OCI-LY7 (cell line): ENCODE data around the gene SIK2. TPM values are rescaled to one million over a fixed set of nuclear protein-coding genes. Genes with fewer than 3 reads are reported as not detected.

Experiments used
- BruUV-seq: library from RNA; stranded (reverse); fragments of 400-500 nt; replicated peaks from 2 replicates; lab custom pipeline; 2021; lab: Mats Ljungman, UMichigan
- CTCF ChIA-PET: fragments of 300-600 bp; sonication (Branson Sonifier 250); formaldehyde crosslinking; loops from one replicate; lab custom pipeline; 2022; ENCODE audit warnings: antibody characterized with exemption; ENCODE audit not compliant: unreplicated experiment; lab: Charles Lee
- POLR2A ChIA-PET: fragments of 300-600 bp; sonication (Branson Sonifier 250); formaldehyde crosslinking; loops from one replicate; lab custom pipeline; 2022; ENCODE audit warnings: antibody characterized with exemption; lab: Charles Lee
- DNase-seq: peaks from one replicate; pipeline ENCODE4 v3.0.0-alpha.2; 2015; ENCODE audit warnings: low spot score
- H2AFZ ChIP-seq: fragments of 200-600 bp; sonication (generic), shearing (Covaris generic); 2 replicates; pipeline ENCODE4 v1.6.1; 2014; ENCODE audit warnings: mild to moderate bottlenecking, antibody characterized with exemption, low read length, moderate library complexity
- H3K27ac ChIP-seq: fragments of 200-600 bp; sonication (generic); 2 replicates; pipeline ENCODE4 v1.5.1; 2014; ENCODE audit warnings: mixed run types, low read depth, mild to moderate bottlenecking, moderate library complexity, low read length, inconsistent platforms; ENCODE audit not compliant: poor library complexity, severe bottlenecking
- H3K36me3 ChIP-seq: fragments of 200-600 bp; sonication (generic); 2 replicates; pipeline ENCODE4 v1.6.1; 2014; ENCODE audit warnings: mild to moderate bottlenecking, antibody characterized with exemption, low read length, moderate library complexity, mixed read lengths; ENCODE audit not compliant: insufficient read depth
- H3K4me1 ChIP-seq: fragments of 200-600 bp; sonication (generic); 2 replicates; pipeline ENCODE4 v1.5.1; 2014; ENCODE audit warnings: mild to moderate bottlenecking, low read length; ENCODE audit not compliant: insufficient read depth, poor library complexity, severe bottlenecking
- H3K4me2 ChIP-seq: fragments of 200-600 bp; sonication (generic); 2 replicates; pipeline ENCODE4 v1.6.1; 2014; ENCODE audit warnings: mild to moderate bottlenecking, low read length
- H3K4me3 ChIP-seq: fragments of 200-600 bp; sonication (generic); 2 replicates; pipeline ENCODE4 v1.5.1; 2014; ENCODE audit warnings: mild to moderate bottlenecking, low read depth, low read length; ENCODE audit not compliant: poor library complexity, severe bottlenecking
- H3K79me2 ChIP-seq: fragments of 200-600 bp; sonication (generic); 2 replicates; pipeline ENCODE4 v1.6.1; 2016; ENCODE audit warnings: low read depth, mild to moderate bottlenecking, low read length, moderate library complexity, mixed read lengths; ENCODE audit not compliant: insufficient read depth
- H3K9me2 ChIP-seq: fragments of 200-600 bp; sonication (generic); 2 replicates; pipeline ENCODE4 v1.6.1; 2016; ENCODE audit warnings: mild to moderate bottlenecking, low read length, mixed read lengths; ENCODE audit not compliant: insufficient read depth
- H3K9me3 ChIP-seq: fragments of 200-600 bp; sonication (generic); 2 replicates; pipeline ENCODE4 v1.6.1; 2014; ENCODE audit warnings: mild to moderate bottlenecking, mixed run types, low read length, mixed read lengths
- H4K20me1 ChIP-seq: fragments of 200-600 bp; sonication (generic); 2 replicates; pipeline ENCODE4 v1.6.1; 2014; ENCODE audit warnings: mild to moderate bottlenecking, antibody characterized with exemption, low read length, moderate library complexity, mixed read lengths; ENCODE audit not compliant: insufficient read depth
- EZH2phosphoT487 ChIP-seq: fragments of 200-600 bp; sonication (generic); IDR thresholded peaks from 2 replicates; pipeline ENCODE4 v1.6.1; 2018; ENCODE audit warnings: low read depth, borderline replicate concordance, mild to moderate bottlenecking, mixed run types, antibody characterized with exemption, low read length, moderate library complexity, mixed read lengths
- intact Hi-C: fragments of 100-400 bp; cut with micrococcal nuclease; formaldehyde crosslinking; loops from one replicate; pipeline ENCODE4 v1.10.0; 2022; ENCODE audit not compliant: unreplicated experiment
- total RNA-seq, 2 experiments: library from RNA; depleted of rRNA in 1 of 2; stranded (reverse); fragments of >200 nt in 1 of 2; shearing (Covaris generic) in 1 of 2; gene quantifications; 2 replicates each; pipeline ENCODE4 v1.2.3, GENCODE V29; 2014 to 2022
- TF ChIP-seq, protein P1 (sequence below): fragments of 200-600 bp; sonication (generic); conservative IDR thresholded peaks from 2 replicates; pipeline ENCODE4 v1.5.1; 2014; ENCODE audit warnings: mild to moderate bottlenecking, antibody characterized with exemption, low read length, moderate library complexity, mixed read lengths

The SIK2 gene
- total RNA-seq, 2 experiments from 2014 or later = 9.8 to 16.9 TPM

DNA sequence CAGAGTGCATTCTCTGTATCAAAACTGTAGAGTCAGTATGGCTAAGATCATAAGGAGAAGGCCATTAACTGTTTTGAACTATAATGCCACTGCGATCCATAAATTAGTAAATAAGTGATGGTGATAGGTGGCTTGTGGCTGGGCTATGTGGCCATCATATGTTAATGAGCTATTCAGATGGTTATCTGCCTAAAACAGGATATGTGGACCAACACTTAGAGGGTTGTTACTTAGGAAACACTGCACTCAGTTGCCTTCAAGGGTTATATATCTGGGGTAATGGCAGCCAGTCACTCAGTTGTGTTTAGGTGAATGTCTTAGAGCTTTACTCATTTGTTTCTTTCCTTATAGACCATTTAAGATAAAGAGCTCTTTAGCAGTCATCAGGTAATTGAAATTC is 97.9 kb downstream of the SIK2 start:
- no peaks in the 10 kb centered on the region for H3K9me3 ChIP-seq
- no peak overlapping the region for H2AFZ ChIP-seq
- TF ChIP-seq EZH2phosphoT487 = no peak
- TF ChIP-seq, protein P1, sequence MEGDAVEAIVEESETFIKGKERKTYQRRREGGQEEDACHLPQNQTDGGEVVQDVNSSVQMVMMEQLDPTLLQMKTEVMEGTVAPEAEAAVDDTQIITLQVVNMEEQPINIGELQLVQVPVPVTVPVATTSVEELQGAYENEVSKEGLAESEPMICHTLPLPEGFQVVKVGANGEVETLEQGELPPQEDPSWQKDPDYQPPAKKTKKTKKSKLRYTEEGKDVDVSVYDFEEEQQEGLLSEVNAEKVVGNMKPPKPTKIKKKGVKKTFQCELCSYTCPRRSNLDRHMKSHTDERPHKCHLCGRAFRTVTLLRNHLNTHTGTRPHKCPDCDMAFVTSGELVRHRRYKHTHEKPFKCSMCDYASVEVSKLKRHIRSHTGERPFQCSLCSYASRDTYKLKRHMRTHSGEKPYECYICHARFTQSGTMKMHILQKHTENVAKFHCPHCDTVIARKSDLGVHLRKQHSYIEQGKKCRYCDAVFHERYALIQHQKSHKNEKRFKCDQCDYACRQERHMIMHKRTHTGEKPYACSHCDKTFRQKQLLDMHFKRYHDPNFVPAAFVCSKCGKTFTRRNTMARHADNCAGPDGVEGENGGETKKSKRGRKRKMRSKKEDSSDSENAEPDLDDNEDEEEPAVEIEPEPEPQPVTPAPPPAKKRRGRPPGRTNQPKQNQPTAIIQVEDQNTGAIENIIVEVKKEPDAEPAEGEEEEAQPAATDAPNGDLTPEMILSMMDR = no peak
- no TSS peak for BruUV-seq
- intact Hi-C loops = no loop called here
- H3K4me2 ChIP-seq = 0 out of 2 replicates have a peak overlapping the region, but pooled peaks have one; percentile 65
- no peak for DNase-seq
- POLR2A ChIA-PET = interaction anchor here (0.5 to 4.2 kb wide), 7 partner anchors 8 to 172 kb away, joined by 3 to 17 read pairs (median 4); no protein-coding TSS in a partner anchor
- H3K4me1 ChIP-seq = peaks cover 54% of the 10 kb centered on the region
- no peak overlapping the region for H3K27ac ChIP-seq
- CTCF ChIA-PET = interaction anchor here (2.0 kb wide), 1 partner anchor 96 kb away, joined by 6 read pairs; no protein-coding TSS in a partner anchor
- H3K79me2 ChIP-seq = peaks cover 18% of the 10 kb centered on the region; the same call in 1 of the 2 replicates
- peaks cover 38% of the 10 kb centered on the region for H3K36me3 ChIP-seq
- H4K20me1 ChIP-seq = no peaks in the 10 kb centered on the region
- no peaks in the 10 kb centered on the region for H3K9me2 ChIP-seq
- H3K4me3 ChIP-seq = no peak overlapping the region

- H4K20me1 ChIP-seq = no peaks in the 10 kb centered on the region
- H3K36me3 ChIP-seq = peaks cover 61% of the 10 kb centered on the region
- no peak overlapping the region for H3K27ac ChIP-seq
- H3K79me2 ChIP-seq = peaks cover 9% of the 10 kb centered on the region; the same call in 1 of the 2 replicates
- no peak for TF ChIP-seq EZH2phosphoT487
- TF ChIP-seq, protein P1 = no peak
- no peak overlapping the region for H2AFZ ChIP-seq
- H3K4me1 ChIP-seq = peaks cover 29% of the 10 kb centered on the region
- ChIA-PET CTCF (no interaction called here), POLR2A (interaction anchor here (0.8 kb wide), 1 partner anchor 12 kb away, joined by 3 read pairs; no protein-coding TSS in a partner anchor)
- H3K9me2 ChIP-seq = no peaks in the 10 kb centered on the region
- BruUV-seq = no TSS peak
- H3K4me3 ChIP-seq = no peak overlapping the region
- intact Hi-C loops = no loop called here
- no peak for DNase-seq
- H3K4me2 ChIP-seq = no peak overlapping the region
- H3K9me3 ChIP-seq = no peaks in the 10 kb centered on the region
Measured at GRCh38 chr11:111702623-111703022, 100.4 kb downstream of the SIK2 start.

DNA sequence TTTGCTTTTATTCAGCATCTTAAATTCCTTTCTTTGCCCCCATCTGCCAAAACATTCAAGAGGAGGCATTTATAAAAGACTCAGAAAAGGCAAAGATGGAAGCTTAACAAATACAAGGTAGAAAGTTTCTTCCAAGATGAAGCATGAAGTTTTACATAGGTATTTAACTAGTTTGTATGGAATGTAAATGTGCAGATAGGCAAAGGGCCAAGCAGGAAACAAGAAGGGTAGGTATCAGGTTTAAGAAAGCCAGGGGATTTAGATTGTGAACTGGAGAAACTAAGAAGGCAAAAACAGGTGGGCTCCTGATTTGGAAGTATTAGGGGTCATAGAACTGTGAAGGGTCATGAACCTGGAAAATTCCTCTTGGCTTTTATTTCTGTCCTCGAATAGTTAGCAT is 101.3 kb downstream of the SIK2 start:
- Histone ChIP-seq H4K20me1 (no peaks in the 10 kb centered on the region), H3K27ac (no peak overlapping the region), H3K79me2 (peaks cover 9% of the 10 kb centered on the region; the same call in 1 of the 2 replicates), H3K9me3 (no peaks in the 10 kb centered on the region), H3K9me2 (no peaks in the 10 kb centered on the region), H3K4me1 (peaks cover 19% of the 10 kb centered on the region), H2AFZ (no peak overlapping the region), H3K4me2 (no peak overlapping the region), H3K36me3 (peaks cover 63% of the 10 kb centered on the region), H3K4me3 (no peak overlapping the region)
- no TSS peak for BruUV-seq
- POLR2A ChIA-PET = interaction anchor here (0.6 kb wide), 1 partner anchor 45 kb away, joined by 4 read pairs; no protein-coding TSS in a partner anchor
- DNase-seq = no peak
- intact Hi-C loops = no loop called here
- no peak for TF ChIP-seq EZH2phosphoT487
- TF ChIP-seq, protein P1 = no peak
- CTCF ChIA-PET = no interaction called here
